ENCODE results near the gene CTCFL. TPM values are rescaled to one million over a fixed set of nuclear protein-coding genes. Genes with fewer than 3 reads are reported as not detected.

CTCFL gene
- total RNA-seq, 1 experiment from 2014 or later: 0.90 TPM

- DNase-seq (ENCODE audit: low spot score): no peak
- TF ChIP-seq EZH2 (IDR thresholded peaks at IDR 0.05; ENCODE audit: borderline replicate concordance, low read depth, low read length, poor library complexity, severe bottlenecking): no peak
- no peak for TF ChIP-seq CTCF (conservative IDR thresholded peaks at IDR 0.05; ENCODE audit: low read depth, low read length)
- H3K9me3 ChIP-seq (ENCODE audit: low read depth, low read length, poor library complexity, severe bottlenecking): no peaks in the 10 kb centered on the region
- intact Hi-C loops (cut with micrococcal nuclease; ENCODE audit: unreplicated experiment): no loop called here
- H3K36me3 ChIP-seq (ENCODE audit: insufficient read depth, low read length, poor library complexity, severe bottlenecking): no peaks in the 10 kb centered on the region
- H3K27me3 ChIP-seq (replicated peaks; ENCODE audit: insufficient read depth, low read depth, low read length, poor library complexity): no peaks in the 10 kb centered on the region
- ChIA-PET CTCF (no interaction called here), POLR2A (ENCODE audit: low non-redundant PET) (interaction anchor here (0.6 kb wide), 1 partner anchor 1033 kb away, joined by 7 read pairs; no protein-coding TSS in a partner anchor)
- no peak overlapping the region for H3K27ac ChIP-seq (ENCODE audit: low read depth, low read length, poor library complexity, severe bottlenecking)
- H3K4me3 ChIP-seq (ENCODE audit: low read depth, low read length, poor library complexity, severe bottlenecking): no peak overlapping the region
- H3K4me1 ChIP-seq (ENCODE audit: insufficient read depth, low read length, poor library complexity, severe bottlenecking): peaks cover 4% of the 10 kb centered on the region
- BruUV-seq (replicated peaks): no TSS peak
These were observed 55.3 kb downstream of the CTCFL start for GRCh38 chr20:57469418-57470211.

- no peak for TF ChIP-seq CTCF (conservative IDR thresholded peaks at IDR 0.05; ENCODE audit: low read depth, low read length)
- TF ChIP-seq EZH2 (IDR thresholded peaks at IDR 0.05; ENCODE audit: borderline replicate concordance, low read depth, low read length, poor library complexity, severe bottlenecking): no peak
- peaks cover 3% of the 10 kb centered on the region for H3K4me1 ChIP-seq (ENCODE audit: insufficient read depth, low read length, poor library complexity, severe bottlenecking)
- DNase-seq (ENCODE audit: low spot score): no peak
- ChIA-PET POLR2A (ENCODE audit: low non-redundant PET) (no interaction called here), CTCF (no interaction called here)
- no peak overlapping the region for H3K27ac ChIP-seq (ENCODE audit: low read depth, low read length, poor library complexity, severe bottlenecking)
- H3K9me3 ChIP-seq (ENCODE audit: low read depth, low read length, poor library complexity, severe bottlenecking): no peaks in the 10 kb centered on the region
- no peaks in the 10 kb centered on the region for H3K36me3 ChIP-seq (ENCODE audit: insufficient read depth, low read length, poor library complexity, severe bottlenecking)
- no peak overlapping the region for H3K4me3 ChIP-seq (ENCODE audit: low read depth, low read length, poor library complexity, severe bottlenecking)
- no peaks in the 10 kb centered on the region for H3K27me3 ChIP-seq (replicated peaks; ENCODE audit: insufficient read depth, low read depth, low read length, poor library complexity)
- no TSS peak for BruUV-seq (replicated peaks)
- intact Hi-C loops (cut with micrococcal nuclease; ENCODE audit: unreplicated experiment): no loop called here
These were observed 56.2 kb downstream of the CTCFL start for GRCh38 chr20:57468523-57469417.

- CTCF ChIA-PET: no interaction called here
These were observed 57.2 kb downstream of the CTCFL start for GRCh38 chr20:57467742-57468141.

More at GRCh38 chr20:57467742-57468141, 57.2 kb downstream of the CTCFL start:
- DNase-seq (ENCODE audit: low spot score): no peak
- Histone ChIP-seq H3K27me3 (replicated peaks; ENCODE audit: insufficient read depth, low read depth, low read length, poor library complexity) (no peaks in the 10 kb centered on the region), H3K4me1 (ENCODE audit: insufficient read depth, low read length, poor library complexity, severe bottlenecking) (no peaks in the 10 kb centered on the region), H3K36me3 (ENCODE audit: insufficient read depth, low read length, poor library complexity, severe bottlenecking) (no peaks in the 10 kb centered on the region), H3K27ac (ENCODE audit: low read depth, low read length, poor library complexity, severe bottlenecking) (no peak overlapping the region), H3K4me3 (ENCODE audit: low read depth, low read length, poor library complexity, severe bottlenecking) (no peak overlapping the region), H3K9me3 (ENCODE audit: low read depth, low read length, poor library complexity, severe bottlenecking) (no peaks in the 10 kb centered on the region)
- TF ChIP-seq CTCF (conservative IDR thresholded peaks at IDR 0.05; ENCODE audit: low read depth, low read length) (no peak), EZH2 (IDR thresholded peaks at IDR 0.05; ENCODE audit: borderline replicate concordance, low read depth, low read length, poor library complexity, severe bottlenecking) (no peak)
- no TSS peak for BruUV-seq (replicated peaks)
- intact Hi-C loops (cut with micrococcal nuclease; ENCODE audit: unreplicated experiment): no loop called here
- POLR2A ChIA-PET (ENCODE audit: low non-redundant PET): no interaction called here

All from A673 (cell line).